ENCODE measurements around the gene IGFLR1. TPM values are rescaled to one million over a fixed set of nuclear protein-coding genes. Genes with fewer than 3 reads are reported as not detected.
"Not testable (repeated sequence)": the region's sequence is repeated elsewhere in the genome, so short reads cannot be mapped to it uniquely, and the experiment has no call there.

IGFLR1 gene
- total and polyA plus RNA-seq, 2 of the 4 experiments (the other 2 are of a cell fraction), result 0.72 to 2.7 TPM

- no peak overlapping the region for H2BK5ac ChIP-seq (ENCODE audit: low read depth, low read length, poor library complexity, severe bottlenecking)
- dilution Hi-C loops (cut with HindIII; ENCODE audit: low sequenced_read_pairs, unreplicated experiment), result no loop called here
- H2BK20ac ChIP-seq (ENCODE audit: low read depth, low read length), result no peak overlapping the region
- H2AFZ ChIP-seq (replicated peaks; ENCODE audit: low read length, poor library complexity), result no peak overlapping the region
- POLR2A ChIA-PET (ENCODE audit: unreplicated experiment), result no interaction called here
- H4K5ac ChIP-seq (ENCODE audit: low read depth, low read length), result no peak overlapping the region
- no TSS peak for BruUV-seq (replicated peaks)
- in situ Hi-C loops (cut with MboI; ENCODE audit: low sequenced_read_pairs), result no loop called here
- H3K4me1 ChIP-seq (ENCODE audit: control insufficient read depth, insufficient read depth, low read length), result no peaks in the 10 kb centered on the region; the same call in 1 of the 2 replicates
- no peak overlapping the region for H3K56ac ChIP-seq (ENCODE audit: extremely low read depth, insufficient read depth, low read length)
- TF ChIP-seq SMC3 (IDR thresholded peaks at IDR 0.05; ENCODE audit: low read depth, low read length), result no peak
- TF ChIP-seq, protein P1, sequence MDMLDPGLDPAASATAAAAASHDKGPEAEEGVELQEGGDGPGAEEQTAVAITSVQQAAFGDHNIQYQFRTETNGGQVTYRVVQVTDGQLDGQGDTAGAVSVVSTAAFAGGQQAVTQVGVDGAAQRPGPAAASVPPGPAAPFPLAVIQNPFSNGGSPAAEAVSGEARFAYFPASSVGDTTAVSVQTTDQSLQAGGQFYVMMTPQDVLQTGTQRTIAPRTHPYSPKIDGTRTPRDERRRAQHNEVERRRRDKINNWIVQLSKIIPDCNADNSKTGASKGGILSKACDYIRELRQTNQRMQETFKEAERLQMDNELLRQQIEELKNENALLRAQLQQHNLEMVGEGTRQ (IDR thresholded peaks at IDR 0.05; ENCODE audit: low read depth, low read length), result no peak
- no peak for TF ChIP-seq MXI1 (IDR thresholded peaks at IDR 0.05; ENCODE audit: borderline replicate concordance, low read depth, low read length)
- TF ChIP-seq BHLHE40 (IDR thresholded peaks at IDR 0.05; ENCODE audit: low read depth, low read length), result no peak
- no peak for TF ChIP-seq POLR2A (IDR thresholded peaks at IDR 0.05; ENCODE audit: low read depth, low read length)
- TF ChIP-seq FOS (IDR thresholded peaks at IDR 0.05; ENCODE audit: low read depth, low read length), result no peak
- no peak for TF ChIP-seq MAZ (IDR thresholded peaks at IDR 0.05; ENCODE audit: borderline replicate concordance, low read depth, low read length)
- TF ChIP-seq MAFK (IDR thresholded peaks at IDR 0.05; ENCODE audit: low read depth, low read length), result no peak
- CTCF ChIA-PET, result no interaction called here
- no peak overlapping the region for H3K14ac ChIP-seq (replicated peaks; ENCODE audit: low read depth, low read length)
- H2BK120ac ChIP-seq (ENCODE audit: low read depth, low read length), result no peak overlapping the region
- H3K9me1 ChIP-seq (ENCODE audit: insufficient read depth, low read length), result no peaks in the 10 kb centered on the region
- peaks cover 84% of the 10 kb centered on the region for H3K36me3 ChIP-seq (ENCODE audit: control insufficient read depth, insufficient read depth, low read length)
- H3K4me3 ChIP-seq (ENCODE audit: insufficient read depth, low read depth, low read length), result no peak overlapping the region
- H3K27me3 ChIP-seq (ENCODE audit: control insufficient read depth, insufficient read depth, low read length), result no peaks in the 10 kb centered on the region
- no peak overlapping the region for H2BK15ac ChIP-seq (ENCODE audit: low read depth, low read length)
- no peak overlapping the region for H3K4me2 ChIP-seq (ENCODE audit: low read depth, low read length)
- H3K4ac ChIP-seq (ENCODE audit: low read depth, low read length), result no peak overlapping the region
- H3K18ac ChIP-seq (ENCODE audit: low read depth, low read length), result no peak overlapping the region
- peak overlapping the region; percentile 65 for H2AK9ac ChIP-seq (replicated peaks; ENCODE audit: low read depth, low read length, poor library complexity)
- no peak for DNase-seq
- no peak overlapping the region for H3K23ac ChIP-seq (ENCODE audit: low read depth, low read length)
- peaks cover 17% of the 10 kb centered on the region for H4K20me1 ChIP-seq (ENCODE audit: insufficient read depth, low read length)
- intact Hi-C loops (cut with micrococcal nuclease), result no loop called here
- no peak overlapping the region for H4K8ac ChIP-seq (ENCODE audit: low read depth in 2 of 2, low read length in 2 of 2)
- H3K9me3 ChIP-seq (ENCODE audit: control insufficient read depth, insufficient read depth, low read length), result no peaks in the 10 kb centered on the region
- no peak overlapping the region for H3K27ac ChIP-seq (ENCODE audit: insufficient read depth, low read length)
- H3K9ac ChIP-seq (ENCODE audit: low read depth, low read length), result no peak overlapping the region
- ATAC-seq (ENCODE audit: low read depth), result no peak
- H4K91ac ChIP-seq (ENCODE audit: insufficient read depth, low read depth, low read length), result no peak overlapping the region
- no peak overlapping the region for H2AK5ac ChIP-seq (ENCODE audit: low read depth, low read length)
- H3K79me1 ChIP-seq (ENCODE audit: low read depth in 1 of 2, low read length in 2 of 2), result peaks cover 12 to 35% of the 10 kb centered on the region in 2 experiments; a peak in 3 of 4 replicates
- WGBS, 2 experiments (ENCODE audit: extremely low coverage in 2 of 2, insufficient read length in 1 of 2), result no CpG with 5 or more reads among the region's 12 CpGs
These were observed 17.7 kb downstream of the IGFLR1 start for GRCh38 chr19:35724560-35724959.

DNA sequence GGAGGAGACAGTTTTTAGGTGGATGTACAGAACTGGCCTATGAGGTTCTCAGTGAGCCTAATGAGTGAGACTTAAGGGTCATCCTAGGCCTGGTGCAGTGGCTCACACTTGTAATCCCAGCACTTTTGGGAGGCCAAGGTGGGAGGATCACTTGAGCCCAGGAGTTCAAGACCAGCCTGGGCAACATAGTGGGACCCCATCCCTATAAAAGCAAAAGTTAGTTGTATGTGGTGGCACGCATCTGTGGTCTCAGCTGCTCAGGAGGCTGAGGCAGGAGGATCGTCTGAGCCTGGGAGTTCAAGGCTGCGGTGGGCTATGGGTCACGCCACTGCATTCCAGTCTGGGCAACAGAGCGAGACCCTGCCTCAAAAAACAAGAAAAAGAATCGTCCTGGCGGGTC is 18.1 kb downstream of the IGFLR1 start:
- H2AFZ ChIP-seq (replicated peaks; ENCODE audit: low read length, poor library complexity); H3K9ac ChIP-seq (ENCODE audit: low read depth, low read length); CTCF ChIA-PET; DNase-seq; H2BK120ac ChIP-seq (ENCODE audit: low read depth, low read length); H2BK5ac ChIP-seq (ENCODE audit: low read depth, low read length, poor library complexity, severe bottlenecking); H3K9me1 ChIP-seq (ENCODE audit: insufficient read depth, low read length); intact Hi-C loops (cut with micrococcal nuclease); H2AK9ac ChIP-seq (replicated peaks; ENCODE audit: low read depth, low read length, poor library complexity); H3K4me3 ChIP-seq (ENCODE audit: insufficient read depth, low read depth, low read length); dilution Hi-C loops (cut with HindIII; ENCODE audit: low sequenced_read_pairs, unreplicated experiment); H4K5ac ChIP-seq (ENCODE audit: low read depth, low read length); H3K4me1 ChIP-seq (ENCODE audit: control insufficient read depth, insufficient read depth, low read length); H3K18ac ChIP-seq (ENCODE audit: low read depth, low read length); in situ Hi-C loops (cut with MboI; ENCODE audit: low sequenced_read_pairs); BruUV-seq (replicated peaks); H3K4ac ChIP-seq (ENCODE audit: low read depth, low read length); H3K14ac ChIP-seq (replicated peaks; ENCODE audit: low read depth, low read length); H3K4me2 ChIP-seq (ENCODE audit: low read depth, low read length); H2BK15ac ChIP-seq (ENCODE audit: low read depth, low read length); H4K8ac ChIP-seq (ENCODE audit: low read depth in 2 of 2, low read length in 2 of 2); POLR2A ChIA-PET (ENCODE audit: unreplicated experiment); H2BK20ac ChIP-seq (ENCODE audit: low read depth, low read length); H3K56ac ChIP-seq (ENCODE audit: extremely low read depth, insufficient read depth, low read length); H3K27ac ChIP-seq (ENCODE audit: insufficient read depth, low read length); ATAC-seq (ENCODE audit: low read depth); H3K27me3 ChIP-seq (ENCODE audit: control insufficient read depth, insufficient read depth, low read length); H3K9me3 ChIP-seq (ENCODE audit: control insufficient read depth, insufficient read depth, low read length); H3K23ac ChIP-seq (ENCODE audit: low read depth, low read length); H4K91ac ChIP-seq (ENCODE audit: insufficient read depth, low read depth, low read length); H2AK5ac ChIP-seq (ENCODE audit: low read depth, low read length): not testable (repeated sequence)
- peaks cover 80% of the 10 kb centered on the region for H3K36me3 ChIP-seq (ENCODE audit: control insufficient read depth, insufficient read depth, low read length)
- peaks cover 14 to 39% of the 10 kb centered on the region in 2 experiments; a peak in 3 of 4 replicates for H3K79me1 ChIP-seq (ENCODE audit: low read depth in 1 of 2, low read length in 2 of 2)
- peaks cover 21% of the 10 kb centered on the region for H4K20me1 ChIP-seq (ENCODE audit: insufficient read depth, low read length)
- 90% methylated on average over 2 of the region's 7 CpGs; no CpG with 5 or more reads in 1 of the 2 experiments for WGBS, 2 experiments (ENCODE audit: extremely low coverage in 2 of 2, insufficient read length in 1 of 2)
